H1 (cell line): Measurements from ENCODE around the gene INO80. TPM values are rescaled to one million over a fixed set of nuclear protein-coding genes. Genes with fewer than 3 reads are reported as not detected.

Experiments
- ASH2L ChIP-seq: fragments of 200-600, 300-600 bp; sonication (generic); IDR thresholded peaks from one replicate; pipeline ENCODE4 v1.7.1; 2017; ENCODE audit warnings: low read length
- CHD7 ChIP-seq: fragments of 300-600 bp; sonication (generic); IDR thresholded peaks from 2 replicates; pipeline ENCODE4 v1.7.1; 2012; ENCODE audit warnings: low read length, moderate library complexity, mild to moderate bottlenecking, inconsistent platforms; ENCODE audit not compliant: insufficient replicate concordance
- E2F6 ChIP-seq: IDR thresholded peaks from 2 replicates; pipeline ENCODE4 v1.6.1; 2012; ENCODE audit warnings: inconsistent platforms
- NRF1 ChIP-seq: IDR thresholded peaks from 2 replicates; pipeline ENCODE4 v1.6.1; 2011; ENCODE audit warnings: mild to moderate bottlenecking, low read depth, low read length, improper control_type of control experiment
- polyA plus RNA-seq, 7 experiments: library from polyadenylated mRNA; depleted of rRNA in 3 of 7; stranded (reverse) in 5 of 7; unstranded in 2 of 7; fragments of >200 nt in 5 of 7; fragments of 200-250 nt in 2 of 7; gene quantifications; 1 replicate in 5 of 7; 2 replicates in 1 of 7; 4 replicates in 1 of 7; pipeline versions ENCODE4 v1.2.1 to v1.2.3, GENCODE V29; 2011 to 2013; ENCODE audit warnings: missing spikeins in 2 of 7, mixed read lengths in 2 of 7
- total RNA-seq: library from RNA; stranded (reverse); fragmentation: NEBNext Ultra II Directional; extraction: Animal tissue kit (Norgen Biotek cat#: 25700); gene quantifications from 2 replicates; pipeline ENCODE4 v1.2.1, GENCODE V29; 2021
- TF ChIP-seq, protein P1 (sequence below): IDR thresholded peaks from 2 replicates; pipeline ENCODE4 v1.6.1; 2011; ENCODE audit warnings: low read depth, mild to moderate bottlenecking, low read length; ENCODE audit not compliant: insufficient read depth

INO80 gene
- total and polyA plus RNA-seq, 2 of the 8 experiments (the other 6 are each of a cell fraction or from before 2014, with no cell fraction given) = 4.3 to 24.5 TPM

- TF ChIP-seq E2F6 (no peak), CHD7 (no peak), ASH2L (no peak), NRF1 (no peak)
- TF ChIP-seq, protein P1, sequence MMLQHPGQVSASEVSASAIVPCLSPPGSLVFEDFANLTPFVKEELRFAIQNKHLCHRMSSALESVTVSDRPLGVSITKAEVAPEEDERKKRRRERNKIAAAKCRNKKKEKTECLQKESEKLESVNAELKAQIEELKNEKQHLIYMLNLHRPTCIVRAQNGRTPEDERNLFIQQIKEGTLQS = no peak
These were observed 45.3 kb upstream of the INO80 start (continued) for GRCh38 chr15:41161336-41161735.
